GM23338 (cell line): ENCODE results near the gene GFRA1. TPM values are rescaled to one million over a fixed set of nuclear protein-coding genes. Genes with fewer than 3 reads are reported as not detected.

Experiments used
- ATAC-seq: fragments of 200-7000 bp; cut with Tn5 transposase; 3 replicates; pipeline ENCODE4 v1.9.1; 2020
- DNase-seq: peaks from one replicate; pipeline ENCODE4 v3.0.0-alpha.2; 2015; ENCODE audit warnings: low spot score
- H2AFZ ChIP-seq: fragments of 200-600 bp; sonication (generic); 2 replicates; pipeline ENCODE4 v1.8.0; 2016; ENCODE audit warnings: antibody characterized with exemption, mild to moderate bottlenecking, moderate library complexity
- H3F3A ChIP-seq: fragments of 200-600 bp; sonication (generic); replicated peaks from 2 replicates; pipeline ENCODE4 v1.8.0; 2017; ENCODE audit warnings: antibody characterized with exemption, mixed run types, low read depth
- H3K27ac ChIP-seq: fragments of 200-600 bp; sonication (generic); 2 replicates; pipeline ENCODE4 v1.6.1; 2016; ENCODE audit warnings: low read depth
- H3K27me3 ChIP-seq: fragments of 200-600 bp; sonication (generic); 2 replicates; pipeline ENCODE4 v1.8.0; 2016; ENCODE audit warnings: mild to moderate bottlenecking, mixed run types, moderate library complexity; ENCODE audit not compliant: insufficient read depth
- H3K36me3 ChIP-seq: fragments of 200-600 bp; sonication (generic); 2 replicates; pipeline ENCODE4 v1.8.0; 2016; ENCODE audit warnings: mild to moderate bottlenecking; ENCODE audit not compliant: insufficient read depth
- H3K4me1 ChIP-seq: fragments of 200-600 bp; sonication (generic); 2 replicates; pipeline ENCODE4 v1.8.0; 2016; ENCODE audit warnings: mild to moderate bottlenecking, moderate library complexity; ENCODE audit not compliant: insufficient read depth
- H3K4me2 ChIP-seq: fragments of 200-600 bp; sonication (generic); 2 replicates; pipeline ENCODE4 v1.7.1; 2017; ENCODE audit warnings: mixed run types
- H3K4me3 ChIP-seq: fragments of 200-600 bp; sonication (generic); 2 replicates; pipeline ENCODE4 v1.6.1; 2016; ENCODE audit warnings: mixed run types
- H3K79me2 ChIP-seq: fragments of 200-600 bp; sonication (generic); replicated peaks from 2 replicates; pipeline ENCODE4 v1.8.0; 2017; ENCODE audit warnings: mild to moderate bottlenecking; ENCODE audit not compliant: insufficient read depth
- H3K9me2 ChIP-seq: fragments of 200-600 bp; sonication (generic); 2 replicates; pipeline ENCODE4 v1.8.0; 2017; ENCODE audit not compliant: insufficient read depth
- H4K20me1 ChIP-seq: fragments of 200-600 bp; sonication (generic); replicated peaks from 2 replicates; pipeline ENCODE4 v1.8.0; 2017; ENCODE audit warnings: mild to moderate bottlenecking; ENCODE audit not compliant: insufficient read depth
- H3K27ac Mint-ChIP-seq: 2 replicates; pipeline ENCODE4 v1.8.0; 2020; ENCODE audit warnings: inconsistent platforms, mild to moderate bottlenecking, moderate library complexity, mixed read lengths
- H3K27me3 Mint-ChIP-seq: 3 replicates; pipeline ENCODE4 v1.8.0; 2022; ENCODE audit warnings: low read depth, mild to moderate bottlenecking, moderate library complexity, mixed read lengths, inconsistent platforms; ENCODE audit not compliant: insufficient read depth, poor library complexity
- H3K36me3 Mint-ChIP-seq: 3 replicates; pipeline ENCODE4 v1.8.0; 2021; ENCODE audit warnings: low read depth, mild to moderate bottlenecking, inconsistent platforms, moderate library complexity, mixed read lengths
- H3K4me1 Mint-ChIP-seq: 3 replicates; pipeline ENCODE4 v1.8.0; 2020; ENCODE audit warnings: mild to moderate bottlenecking, inconsistent platforms, mixed read lengths
- H3K4me3 Mint-ChIP-seq: 3 replicates; pipeline ENCODE4 v1.8.0; 2021; ENCODE audit warnings: moderate library complexity, mild to moderate bottlenecking, inconsistent platforms, mixed read lengths
- H3K9me3 Mint-ChIP-seq: 3 replicates; pipeline ENCODE4 v1.8.0; 2020; ENCODE audit warnings: moderate library complexity, mild to moderate bottlenecking, inconsistent platforms, mixed read lengths
- CTCF ChIP-seq, 2 experiments: fragments of 200-600 bp in 1 of 2; sonication (generic) in 1 of 2; conservative IDR thresholded peaks; 2 replicates each; pipeline versions ENCODE4 v1.5.1 to v1.6.1; 2016 to 2017; ENCODE audit warnings: antibody characterized with exemption in 2 of 2, low read depth in 2 of 2, mild to moderate bottlenecking in 2 of 2, moderate library complexity in 1 of 2
- EZH2 ChIP-seq: fragments of 200-600 bp; sonication (generic); IDR thresholded peaks from one replicate; pipeline ENCODE4 v1.8.0; 2017; ENCODE audit warnings: antibody characterized with exemption, mild to moderate bottlenecking, low read depth; ENCODE audit not compliant: unreplicated experiment
- ZNF462 ChIP-seq: fragments of 250-450 bp; sonication (Bioruptor Pico); IDR thresholded peaks from 2 replicates; pipeline ENCODE4 v1.5.0; 2020; ENCODE audit warnings: mild to moderate bottlenecking, moderate library complexity
- polyA plus RNA-seq: library from polyadenylated mRNA; unstranded; fragments of >200 nt; fragmentation: Nextera tagmentation; extraction: Ambion mirVana; gene quantifications from 2 replicates; pipeline ENCODE4 v1.2.1, GENCODE V29; 2016
- total RNA-seq: library from RNA; depleted of rRNA; stranded (reverse); fragments of >200 nt; shearing (Covaris generic); gene quantifications from 2 replicates; pipeline ENCODE4 v1.2.3, GENCODE V29; 2014

The GFRA1 gene
- total and polyA plus RNA-seq, 2 experiments from 2014 or later, result 1.4 to 2.8 TPM

DNA sequence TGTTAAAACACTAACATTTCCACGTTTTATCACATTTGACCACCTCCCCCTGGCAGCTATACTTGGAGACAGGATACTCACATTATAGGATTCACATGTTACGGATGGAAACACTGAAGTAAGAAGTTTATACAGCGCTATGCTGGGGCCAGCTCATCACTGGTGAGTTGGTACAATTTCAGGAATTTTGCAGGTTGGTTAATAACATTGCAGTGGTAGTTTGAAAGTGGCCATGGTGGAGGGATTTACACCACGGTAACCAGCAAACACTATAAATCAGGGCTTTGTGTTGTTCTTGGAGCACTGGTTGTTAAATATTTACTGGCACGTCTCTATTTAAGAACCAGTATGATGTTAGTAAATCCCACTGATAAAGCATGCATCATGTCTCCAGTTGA is 174.0 kb downstream of the GFRA1 start (continued):
- TF ChIP-seq CTCF (conservative IDR thresholded peaks at IDR 0.05; ENCODE audit: low read depth in 2 of 2) (no peak), ZNF462 (CRISPR knock-in tag) (no peak)

DNA sequence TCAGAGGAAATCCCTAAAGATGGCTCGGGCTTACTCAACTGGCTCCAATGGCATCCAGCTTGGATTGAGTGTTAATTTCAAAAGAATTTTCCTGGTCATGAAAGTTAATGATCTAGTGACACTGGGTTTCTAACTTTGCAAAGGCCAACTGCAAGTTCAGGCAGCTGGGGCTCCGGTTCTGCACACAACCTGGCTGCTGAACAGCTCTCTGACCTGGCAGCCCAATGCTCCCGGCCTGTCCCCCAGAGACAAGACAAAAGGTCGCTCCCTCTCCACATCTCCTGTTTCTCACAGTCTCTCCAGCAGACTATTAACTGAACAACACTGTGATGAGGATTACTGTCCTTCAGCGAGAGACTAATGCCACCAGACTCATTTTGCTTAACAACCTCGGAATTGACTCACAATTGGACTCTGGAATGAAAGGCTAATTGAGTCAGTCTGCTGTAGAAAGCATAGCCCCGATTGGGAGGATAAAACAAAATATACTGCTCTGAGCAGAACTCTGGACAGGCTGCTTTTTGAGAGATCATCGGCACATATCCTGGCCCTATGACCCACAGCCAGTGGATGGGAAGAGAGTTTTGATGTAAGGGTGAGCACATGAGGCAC is 174.5 kb downstream of the GFRA1 start:
- ATAC-seq (no peak), DNase-seq (no peak)
- Mint-ChIP-seq H3K9me3 (no peaks in the 10 kb centered on the region), H3K27ac (no peak overlapping the region), H3K4me3 (no peak overlapping the region), H3K4me1 (peaks cover 10% of the 10 kb centered on the region; the same call in 1 of the 3 replicates), H3K27me3 (peaks cover 8% of the 10 kb centered on the region), H3K36me3 (no peaks in the 10 kb centered on the region)
- no peak overlapping the region for H3K4me2 ChIP-seq
- no peaks in the 10 kb centered on the region for H3K4me1 ChIP-seq
- no peaks in the 10 kb centered on the region for H3F3A ChIP-seq
- H3K79me2 ChIP-seq, result no peaks in the 10 kb centered on the region
- H3K27ac ChIP-seq, result no peak overlapping the region
- no peaks in the 10 kb centered on the region for H4K20me1 ChIP-seq
- no peak overlapping the region for H2AFZ ChIP-seq
- H3K36me3 ChIP-seq, result no peaks in the 10 kb centered on the region
- no peak overlapping the region for H3K4me3 ChIP-seq
- H3K27me3 ChIP-seq, result no peaks in the 10 kb centered on the region
- peaks cover 3% of the 10 kb centered on the region; the same call in 1 of the 2 replicates for H3K9me2 ChIP-seq
- TF ChIP-seq CTCF (conservative IDR thresholded peaks at IDR 0.05; ENCODE audit: low read depth in 2 of 2) (no peak), EZH2 (no peak), ZNF462 (CRISPR knock-in tag) (no peak)
